LNCaP clone FGC (cell line): ENCODE measurements around the gene TBX18.

Experiments
- DNase-seq: peaks from one replicate; pipeline ENCODE4 v3.0.0-alpha.2; 2011; ENCODE audit warnings: low read depth
- H3K4me3 ChIP-seq: 2 replicates; pipeline ENCODE4 v1.5.1; 2011; ENCODE audit warnings: mild to moderate bottlenecking, low read depth, low read length, control low read depth
- TF ChIP-seq, protein P1 (sequence below): IDR thresholded peaks from 2 replicates; pipeline ENCODE4 v1.5.1; 2012; ENCODE audit warnings: mild to moderate bottlenecking; ENCODE audit not compliant: control insufficient read depth, insufficient read depth; ENCODE audit errors: extremely low read depth

Gene TBX18

DNA sequence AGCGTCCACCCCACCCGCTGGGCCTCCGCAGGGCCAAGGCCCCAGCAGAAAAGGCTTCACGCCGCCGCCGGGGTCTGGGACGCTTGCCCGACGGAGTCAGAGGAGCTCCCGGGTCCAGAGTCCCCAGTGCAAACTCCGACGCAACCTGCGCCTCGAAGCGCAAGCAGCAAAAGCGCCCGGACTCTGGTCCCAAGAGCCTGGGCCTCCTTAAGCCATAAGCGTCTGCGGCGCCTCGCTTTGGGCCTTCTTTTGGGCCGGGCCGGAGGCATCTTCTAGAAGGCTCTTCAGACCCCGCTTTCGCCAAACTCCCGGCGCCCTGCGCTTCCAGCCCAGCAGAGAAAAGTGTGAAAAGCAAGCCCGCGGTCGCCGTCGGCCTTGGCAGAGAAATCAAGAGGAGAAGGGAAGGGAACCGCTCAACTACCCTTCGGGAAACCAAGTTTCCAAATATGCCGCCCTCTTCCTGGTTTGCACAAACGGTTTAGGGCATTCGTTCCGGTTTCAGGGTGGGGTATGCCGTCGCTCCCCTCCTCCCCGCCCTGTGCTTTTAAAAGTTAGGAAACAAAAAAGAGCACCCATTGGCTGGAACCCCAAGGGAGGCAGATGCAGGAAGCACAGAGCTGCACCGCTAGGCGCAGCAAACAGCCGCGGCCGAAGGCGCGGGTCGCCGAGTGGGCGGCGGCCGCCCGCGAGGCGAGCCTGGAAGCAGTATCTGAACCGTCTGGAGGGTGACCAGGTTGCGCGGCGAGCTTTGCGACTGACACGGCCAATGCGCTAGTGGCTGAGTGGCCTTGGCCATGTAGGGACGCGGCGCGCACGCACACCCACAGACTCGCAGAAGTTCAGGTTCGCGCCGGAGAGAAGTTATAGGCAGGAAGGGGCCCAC, 1.2 kb downstream of the TBX18 start:
- DNase-seq = no peak
- no peak overlapping the region for H3K4me3 ChIP-seq
- TF ChIP-seq, protein P1, sequence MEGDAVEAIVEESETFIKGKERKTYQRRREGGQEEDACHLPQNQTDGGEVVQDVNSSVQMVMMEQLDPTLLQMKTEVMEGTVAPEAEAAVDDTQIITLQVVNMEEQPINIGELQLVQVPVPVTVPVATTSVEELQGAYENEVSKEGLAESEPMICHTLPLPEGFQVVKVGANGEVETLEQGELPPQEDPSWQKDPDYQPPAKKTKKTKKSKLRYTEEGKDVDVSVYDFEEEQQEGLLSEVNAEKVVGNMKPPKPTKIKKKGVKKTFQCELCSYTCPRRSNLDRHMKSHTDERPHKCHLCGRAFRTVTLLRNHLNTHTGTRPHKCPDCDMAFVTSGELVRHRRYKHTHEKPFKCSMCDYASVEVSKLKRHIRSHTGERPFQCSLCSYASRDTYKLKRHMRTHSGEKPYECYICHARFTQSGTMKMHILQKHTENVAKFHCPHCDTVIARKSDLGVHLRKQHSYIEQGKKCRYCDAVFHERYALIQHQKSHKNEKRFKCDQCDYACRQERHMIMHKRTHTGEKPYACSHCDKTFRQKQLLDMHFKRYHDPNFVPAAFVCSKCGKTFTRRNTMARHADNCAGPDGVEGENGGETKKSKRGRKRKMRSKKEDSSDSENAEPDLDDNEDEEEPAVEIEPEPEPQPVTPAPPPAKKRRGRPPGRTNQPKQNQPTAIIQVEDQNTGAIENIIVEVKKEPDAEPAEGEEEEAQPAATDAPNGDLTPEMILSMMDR = no peak

DNA sequence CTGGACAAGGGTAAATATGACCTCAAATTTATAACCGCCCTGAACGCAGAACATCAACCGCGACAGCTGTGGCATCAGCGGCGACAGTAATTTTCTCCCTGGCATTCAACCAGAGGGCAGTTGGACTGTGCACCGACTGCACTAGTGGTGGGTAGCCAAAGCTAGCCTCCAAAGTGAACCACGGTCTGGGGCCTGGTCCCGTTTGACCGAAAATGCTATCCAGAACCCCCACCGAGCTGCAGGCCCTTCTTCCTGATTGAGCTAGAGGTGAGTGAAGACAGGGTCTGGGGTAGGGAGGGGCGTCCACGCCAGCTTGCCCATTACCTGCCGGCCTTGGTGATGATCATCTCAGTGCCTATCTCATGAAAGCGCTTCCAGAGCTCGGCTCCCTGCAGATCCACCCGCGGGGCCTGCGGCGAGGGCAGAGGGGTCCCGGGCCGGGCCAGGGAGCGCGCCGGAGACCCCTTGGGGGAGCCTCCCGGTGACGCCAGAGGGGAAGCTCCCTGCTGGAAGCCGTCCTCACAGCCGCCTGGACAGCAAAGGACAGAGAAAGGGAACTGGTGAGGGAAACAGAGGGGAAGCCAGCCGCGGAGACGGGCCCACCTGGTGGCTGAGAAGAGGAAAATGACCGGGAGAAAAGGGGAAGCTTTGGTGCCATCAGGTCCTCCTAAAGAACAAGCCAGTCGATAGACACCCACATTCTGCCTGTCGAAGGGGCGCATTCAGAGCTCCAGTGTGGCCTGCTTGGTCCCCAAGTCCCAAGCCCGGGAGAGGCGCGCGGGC, 2.0 kb downstream of the TBX18 start:
- TF ChIP-seq, protein P1 = no peak
- no peak for DNase-seq
- H3K4me3 ChIP-seq = no peak overlapping the region

DNA sequence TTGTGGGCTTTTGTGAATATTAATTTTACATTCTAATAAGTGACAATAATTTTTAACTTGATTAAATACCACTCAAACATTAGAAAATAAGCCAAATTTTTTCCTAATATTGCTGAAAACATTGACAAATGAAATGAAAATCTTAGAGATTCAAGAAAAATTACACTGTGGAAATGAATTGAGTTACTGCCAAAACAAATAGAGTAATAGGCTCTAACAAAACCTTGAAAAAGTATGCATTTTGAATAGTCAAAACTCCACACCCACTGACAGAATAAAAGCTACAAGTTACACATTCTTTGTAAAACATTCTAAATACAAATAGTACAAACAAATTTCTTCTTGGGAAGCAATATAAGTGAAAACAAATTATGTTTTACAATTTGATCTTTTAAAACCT, 5.9 kb downstream of the TBX18 start:
- H3K4me3 ChIP-seq = no peak overlapping the region
- TF ChIP-seq, protein P1 = no peak
- no peak for DNase-seq

DNA sequence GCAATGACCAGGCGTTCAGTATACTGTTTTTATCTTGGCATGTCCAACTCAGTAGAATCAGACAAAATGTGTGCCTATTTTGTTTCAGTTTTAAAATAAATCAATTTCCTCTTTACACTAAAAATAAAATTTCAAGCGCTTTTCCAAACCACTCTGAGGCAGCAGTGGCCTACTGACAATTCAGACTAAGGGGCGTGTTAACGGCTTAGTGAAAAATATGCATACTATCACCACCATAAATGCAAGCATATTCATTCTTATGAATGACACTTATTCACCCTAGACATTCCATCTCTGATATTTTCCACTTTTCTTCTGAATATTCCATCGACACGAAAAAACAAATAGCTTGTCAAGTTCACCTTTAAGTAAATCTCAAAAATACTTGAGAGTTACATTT, 7.5 kb downstream of the TBX18 start:
- H3K4me3 ChIP-seq = no peak overlapping the region
- TF ChIP-seq, protein P1 = no peak
- DNase-seq = no peak

DNA sequence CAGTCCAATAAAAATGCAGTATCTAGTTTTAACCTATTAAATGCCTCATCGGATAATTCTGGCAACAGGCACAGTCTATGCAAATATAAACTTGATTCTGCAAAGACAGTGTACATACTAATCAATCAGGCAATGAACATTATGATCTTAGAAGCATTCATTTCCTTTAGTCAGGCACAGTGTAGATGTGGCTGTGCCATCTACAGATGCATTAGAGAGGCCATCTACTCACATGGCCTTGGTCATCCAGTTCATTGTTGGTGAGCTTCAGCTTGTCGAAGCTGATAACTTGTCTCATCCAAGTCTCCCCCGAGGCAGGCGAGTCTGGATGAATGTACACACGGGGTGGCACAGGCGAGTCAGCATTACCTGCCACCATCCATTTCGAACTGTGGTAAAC, 7.9 kb downstream of the TBX18 start:
- H3K4me3 ChIP-seq = no peak overlapping the region
- TF ChIP-seq, protein P1 = no peak
- DNase-seq = no peak

DNA sequence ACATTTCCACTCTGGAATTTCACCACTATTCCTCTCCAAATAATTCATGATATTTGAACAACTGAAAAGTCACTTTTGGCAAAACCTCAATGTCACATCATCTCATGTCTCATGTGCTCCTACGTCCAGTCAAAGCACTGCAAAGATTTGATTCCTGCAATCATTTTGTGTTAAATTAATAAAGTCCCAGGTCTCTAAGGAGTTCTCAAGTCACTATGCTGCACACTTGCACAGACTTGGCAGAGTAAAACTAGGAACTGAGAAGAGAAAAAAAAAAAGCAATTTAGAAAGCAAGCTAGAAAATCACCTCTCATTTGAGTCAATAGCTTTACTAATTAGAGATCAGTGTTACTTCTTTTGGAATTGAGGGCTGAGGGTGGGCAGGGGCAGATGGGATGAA, 11.2 kb downstream of the TBX18 start:
- H3K4me3 ChIP-seq = no peak overlapping the region
- DNase-seq = no peak
- TF ChIP-seq, protein P1 = no peak
